Kidney (tissue), 14 donors: ENCODE data around the gene VPREB1. TPM values are rescaled to one million over a fixed set of nuclear protein-coding genes. Genes with fewer than 3 reads are reported as not detected.

Experiments used
- DNase-seq, 5 donors: peaks; one replicate each; pipeline ENCODE4 v3.0.0-alpha.2; 2013 to 2020
- FAIRE-seq: peaks from 2 replicates; lab custom pipeline; 2012; peaks lifted over from hg19 to GRCh38; lab: Jason Lieb, UNC
- H3K27ac ChIP-seq, 2 donors: one replicate each; pipeline ENCODE4 v1.7.0; 2013; ENCODE audit warnings: low read depth in 2 of 2, low read length in 2 of 2, inconsistent platforms in 1 of 2
- H3K27me3 ChIP-seq: one replicate; pipeline ENCODE4 v1.7.1; 2013; ENCODE audit warnings: low read length, inconsistent platforms; ENCODE audit not compliant: control insufficient read depth, insufficient read depth
- H3K36me3 ChIP-seq, 3 donors: one replicate each; pipeline versions ENCODE4 v1.7.0 to v1.7.1; 2013; ENCODE audit warnings: low read length in 3 of 3, control low read depth in 1 of 3, inconsistent platforms in 1 of 3; ENCODE audit not compliant: insufficient read depth in 3 of 3, control insufficient read depth in 2 of 3
- H3K4me1 ChIP-seq, 3 donors: one replicate each; pipeline versions ENCODE4 v1.7.0 to v1.7.1; 2013; ENCODE audit warnings: low read length in 3 of 3, inconsistent platforms in 1 of 3, low read depth in 1 of 3; ENCODE audit not compliant: control insufficient read depth in 2 of 3, insufficient read depth in 2 of 3
- H3K4me3 ChIP-seq, 3 donors: one replicate each; pipeline versions ENCODE4 v1.7.0 to v1.8.1; 2013; ENCODE audit warnings: low read length in 3 of 3, control low read depth in 1 of 3, inconsistent platforms in 1 of 3
- H3K9ac ChIP-seq, 3 donors: one replicate each; pipeline versions ENCODE4 v1.7.0 to v1.7.1; 2013; ENCODE audit warnings: low read length in 3 of 3, control low read depth in 1 of 3, inconsistent platforms in 1 of 3
- H3K9me3 ChIP-seq, 3 donors: one replicate each; pipeline versions ENCODE4 v1.7.0 to v1.7.1; 2013; ENCODE audit warnings: low read length in 3 of 3, control low read depth in 1 of 3, inconsistent platforms in 1 of 3; ENCODE audit not compliant: control insufficient read depth in 2 of 3, insufficient read depth in 1 of 3
- intact Hi-C: fragments of 100-400 bp; cut with DNase I; formaldehyde crosslinking; loops from one replicate; pipeline ENCODE4 v1.11.1; 2022
- polyA plus RNA-seq: library from polyadenylated mRNA; stranded (reverse); fragments of 350-450 nt; fragmentation: Illumina TruSeq; extraction: RNeasy Lipid Tissue Mini Kit (QIAGEN cat#74804); gene quantifications from one replicate; pipeline ENCODE4 v1.2.3, GENCODE V29; 2014; ENCODE audit warnings: low read depth, low replicate concordance; ENCODE audit not compliant: insufficient read depth
- total RNA-seq: library from RNA; stranded (reverse); fragmentation: NEBNext Ultra II Directional; extraction: Animal tissue kit (Norgen Biotek cat#: 25700); gene quantifications from one replicate; pipeline ENCODE4 v1.2.1, GENCODE V29; 2021
- TF ChIP-seq, protein P1 (sequence below): IDR thresholded peaks from 3 replicates; pipeline ENCODE4 v1.5.1; 2012; ENCODE audit warnings: mild to moderate bottlenecking, moderate library complexity, borderline replicate concordance; ENCODE audit not compliant: insufficient read depth; ENCODE audit errors: extremely low read depth
- donor health status: control.
- donor health status: control.
- donor health status: control.
- donor health status: control.
- donor health status: control.
- donor health status: DM: yes; HTN: yes; CAD: no.
- donor health status: Normal renal cell carcinoma (clear cell type).

VPREB1 gene
- total and polyA plus RNA-seq, 2 donors from 2014 or later: not detected

GRCh38 chr22:22196018-22196533, 48.5 kb upstream of the VPREB1 start:
- intact Hi-C loops: no loop called here
- Histone ChIP-seq H3K27ac (no peak overlapping the region), H3K36me3 (no peaks in the 10 kb centered on the region), H3K4me1 (peaks cover 0 to 5% (median 0%) of the 10 kb centered on the region in 3 donors), H3K4me3 (no peak overlapping the region), H3K9ac (no peak overlapping the region), H3K27me3 (no peaks in the 10 kb centered on the region), H3K9me3 (no peaks in the 10 kb centered on the region)
- TF ChIP-seq, protein P1, sequence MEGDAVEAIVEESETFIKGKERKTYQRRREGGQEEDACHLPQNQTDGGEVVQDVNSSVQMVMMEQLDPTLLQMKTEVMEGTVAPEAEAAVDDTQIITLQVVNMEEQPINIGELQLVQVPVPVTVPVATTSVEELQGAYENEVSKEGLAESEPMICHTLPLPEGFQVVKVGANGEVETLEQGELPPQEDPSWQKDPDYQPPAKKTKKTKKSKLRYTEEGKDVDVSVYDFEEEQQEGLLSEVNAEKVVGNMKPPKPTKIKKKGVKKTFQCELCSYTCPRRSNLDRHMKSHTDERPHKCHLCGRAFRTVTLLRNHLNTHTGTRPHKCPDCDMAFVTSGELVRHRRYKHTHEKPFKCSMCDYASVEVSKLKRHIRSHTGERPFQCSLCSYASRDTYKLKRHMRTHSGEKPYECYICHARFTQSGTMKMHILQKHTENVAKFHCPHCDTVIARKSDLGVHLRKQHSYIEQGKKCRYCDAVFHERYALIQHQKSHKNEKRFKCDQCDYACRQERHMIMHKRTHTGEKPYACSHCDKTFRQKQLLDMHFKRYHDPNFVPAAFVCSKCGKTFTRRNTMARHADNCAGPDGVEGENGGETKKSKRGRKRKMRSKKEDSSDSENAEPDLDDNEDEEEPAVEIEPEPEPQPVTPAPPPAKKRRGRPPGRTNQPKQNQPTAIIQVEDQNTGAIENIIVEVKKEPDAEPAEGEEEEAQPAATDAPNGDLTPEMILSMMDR: no peak
- DNase-seq (no peak), FAIRE-seq (no peak)

- Histone ChIP-seq H3K4me1 (peaks cover 0 to 9% (median 0%) of the 10 kb centered on the region in 3 donors), H3K9ac (no peak overlapping the region), H3K9me3 (no peaks in the 10 kb centered on the region), H3K4me3 (no peak overlapping the region), H3K36me3 (no peaks in the 10 kb centered on the region), H3K27ac (no peak overlapping the region), H3K27me3 (no peaks in the 10 kb centered on the region)
- TF ChIP-seq, protein P1: no peak
- no peak for FAIRE-seq
- intact Hi-C loops: no loop called here
- no peak for DNase-seq
These were observed 47.6 kb upstream of the VPREB1 start for GRCh38 chr22:22196833-22197477.

- H3K4me3 ChIP-seq: no peak overlapping the region
- no peaks in the 10 kb centered on the region for H3K36me3 ChIP-seq
- FAIRE-seq (no peak), DNase-seq (no peak)
- H3K27ac ChIP-seq: no peak overlapping the region
- no peak overlapping the region for H3K9ac ChIP-seq
- no peaks in the 10 kb centered on the region for H3K9me3 ChIP-seq
- H3K4me1 ChIP-seq: peaks cover 0 to 9% (median 0%) of the 10 kb centered on the region in 3 donors
- TF ChIP-seq, protein P1: no peak
- intact Hi-C loops: no loop called here
- H3K27me3 ChIP-seq: no peaks in the 10 kb centered on the region
These were observed 46.6 kb upstream of the VPREB1 start for GRCh38 chr22:22197993-22198402.
